ENCODE measurements around the gene CD63.

GRCh38 chr12:55734595-55734994 is 5.8 kb upstream of the CD63 start:
- TF ChIP-seq POLR2AphosphoS5 (IDR thresholded peaks at IDR 0.05) (no peak), POLR2A (IDR thresholded peaks at IDR 0.05) (no peak)

Data from spleen (tissue), 3 donors.